Umbilical cord (tissue), 2 donors: ENCODE results near the gene ZNHIT3. TPM values are rescaled to one million over a fixed set of nuclear protein-coding genes. Genes with fewer than 3 reads are reported as not detected.

Experiments used
- DNase-seq: peaks from one replicate; pipeline ENCODE4 v3.0.0-alpha.2; 2015; ENCODE audit warnings: low spot score
- total RNA-seq: library from RNA; depleted of rRNA; stranded (reverse); fragments of >200 nt; gene quantifications from one replicate; pipeline ENCODE4 v1.2.3, GENCODE V29; 2014; ENCODE audit warnings: low replicate concordance; ENCODE audit not compliant: insufficient read depth

Gene ZNHIT3
- total RNA-seq, 1 donor from 2014 or later: 11.3 TPM

DNA sequence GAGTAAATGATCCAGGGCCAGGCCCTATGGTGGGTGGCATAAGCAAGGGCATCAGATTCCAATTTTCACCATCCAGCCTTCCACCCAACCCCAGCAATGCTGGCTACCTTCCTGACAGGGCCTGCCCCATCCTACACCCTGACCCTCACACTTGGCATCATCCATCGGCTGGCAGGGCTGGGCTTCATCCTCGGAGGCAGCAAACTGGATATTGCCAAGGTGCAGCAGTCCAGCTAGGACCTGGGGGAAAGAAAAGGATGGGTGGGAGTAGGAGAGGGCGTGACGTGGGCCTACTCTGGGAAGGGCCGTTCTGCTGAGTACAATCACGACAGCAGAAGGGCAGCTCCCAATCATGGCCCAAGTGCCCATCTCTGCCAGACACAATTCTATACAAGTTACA, 24.7 kb downstream of the ZNHIT3 start:
- DNase-seq: no peak

DNA sequence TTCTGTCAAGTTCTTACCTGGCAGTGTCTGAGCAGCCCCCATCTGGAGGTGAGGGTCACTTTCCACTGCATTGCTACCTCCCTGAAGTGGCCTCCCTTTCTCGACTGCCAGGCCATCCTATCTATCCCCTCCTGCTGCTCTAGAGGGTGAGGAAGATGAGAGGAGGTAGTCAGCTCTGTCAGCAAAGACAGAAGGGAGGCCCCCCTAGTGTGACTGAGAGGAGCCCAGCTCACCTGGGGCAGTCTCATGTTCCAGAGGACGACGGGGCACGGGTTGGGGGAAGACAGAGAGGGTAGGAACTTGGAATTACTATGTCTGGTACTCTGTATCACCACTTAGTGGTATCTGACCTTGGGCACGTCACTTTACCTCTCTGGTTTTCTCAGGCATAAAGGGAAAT, 26.2 kb downstream of the ZNHIT3 start:
- DNase-seq: no peak

DNA sequence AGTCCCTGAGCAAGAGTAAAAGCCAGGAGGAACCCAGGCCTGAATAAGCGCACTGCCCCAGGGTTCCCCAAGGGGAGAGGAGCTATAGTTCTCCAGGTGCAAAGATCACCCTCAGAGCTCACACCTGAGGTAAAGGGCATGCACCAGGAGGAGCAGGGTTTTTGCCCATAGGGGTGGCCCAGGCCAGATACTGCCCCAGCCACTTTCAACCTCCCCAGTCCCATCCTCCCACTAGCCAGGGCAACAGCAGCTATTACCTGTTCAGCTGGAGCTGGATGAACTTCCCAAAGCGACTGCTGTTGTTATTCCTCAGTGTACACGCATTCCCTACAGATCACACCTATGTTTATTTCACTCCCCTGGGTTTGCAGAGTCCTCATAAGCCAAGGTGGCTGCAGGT, 28.4 kb downstream of the ZNHIT3 start:
- DNase-seq: no peak

DNA sequence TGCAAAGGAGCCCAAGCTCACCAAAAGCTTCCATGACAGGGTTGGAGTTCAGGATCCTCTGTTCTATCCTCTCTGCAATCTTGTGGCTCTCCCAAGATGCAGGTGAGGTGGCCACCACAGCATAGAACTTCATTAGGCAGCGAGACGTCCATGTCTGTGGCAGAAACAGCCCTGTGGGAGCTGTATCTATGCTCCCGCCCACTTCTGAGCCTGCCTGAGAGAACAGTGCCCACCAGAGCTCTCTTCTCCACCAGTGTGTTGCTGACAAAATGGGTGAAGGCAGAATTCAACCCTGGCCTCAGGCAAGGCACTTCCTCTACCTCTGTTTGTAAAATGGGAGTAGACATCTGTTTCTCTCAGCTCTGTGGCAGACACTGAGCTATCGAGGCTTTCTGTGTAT, 29.4 kb downstream of the ZNHIT3 start:
- no peak for DNase-seq

DNA sequence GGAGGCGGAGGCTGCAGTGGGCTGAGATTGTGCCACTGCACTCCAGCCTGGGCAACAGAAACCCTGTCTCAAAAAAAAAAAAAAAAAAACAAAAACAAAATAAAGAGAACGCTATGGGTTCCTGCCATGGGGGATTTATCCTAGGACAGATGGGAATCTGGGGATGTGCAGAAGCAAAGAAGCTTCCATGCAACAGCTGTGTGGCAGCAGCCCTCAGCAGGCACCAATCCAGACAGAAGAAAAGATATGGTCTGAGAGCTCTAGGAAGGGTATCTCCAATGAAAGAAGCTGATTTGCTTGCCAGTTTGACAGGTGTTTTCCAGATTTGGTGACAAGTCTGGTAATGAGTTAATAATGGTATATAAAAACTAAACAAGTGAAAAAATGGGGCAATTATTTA, 36.6 kb downstream of the ZNHIT3 start:
- DNase-seq: no peak

DNA sequence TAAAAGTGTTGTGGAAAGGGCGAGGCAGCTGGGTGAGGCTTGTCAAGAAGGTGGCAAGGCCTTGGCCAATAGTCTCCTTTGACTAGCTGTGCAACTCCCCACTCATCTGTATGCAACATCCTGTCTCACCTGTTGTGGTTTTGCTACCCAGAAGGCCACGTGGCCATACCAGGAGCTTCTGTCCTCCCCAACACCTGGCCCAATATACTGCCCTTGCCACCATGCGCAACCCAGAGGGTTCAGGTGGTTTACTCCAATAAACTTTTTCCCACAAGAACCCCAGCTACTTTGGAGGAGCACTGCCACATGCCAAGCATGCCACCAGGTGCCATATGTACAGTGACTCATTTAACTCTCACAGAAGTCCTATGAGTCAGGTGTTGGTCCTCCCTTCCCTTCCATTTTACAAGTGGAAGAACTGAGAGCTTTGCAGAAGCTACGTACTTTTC, 38.0 kb downstream of the ZNHIT3 start:
- DNase-seq: no peak

DNA sequence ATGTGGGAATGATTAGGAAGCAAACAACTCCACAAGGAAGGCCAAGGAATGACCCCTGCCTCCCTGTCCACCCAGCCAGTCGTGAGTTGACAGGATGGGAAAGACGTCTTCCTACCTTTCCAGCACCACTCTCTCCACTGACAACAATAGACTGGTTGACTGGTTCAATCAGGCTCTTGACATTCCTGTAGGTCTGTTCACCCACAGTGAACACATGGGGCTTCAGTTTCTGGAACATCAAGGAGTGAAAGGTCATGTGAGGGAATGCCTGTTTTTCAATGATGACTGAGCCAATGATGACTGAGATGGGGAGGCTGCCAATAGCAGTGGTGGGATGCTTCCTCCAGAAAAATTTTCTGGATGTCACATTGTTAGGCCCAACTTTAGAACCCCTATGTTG, 38.6 kb downstream of the ZNHIT3 start:
- DNase-seq: no peak

DNA sequence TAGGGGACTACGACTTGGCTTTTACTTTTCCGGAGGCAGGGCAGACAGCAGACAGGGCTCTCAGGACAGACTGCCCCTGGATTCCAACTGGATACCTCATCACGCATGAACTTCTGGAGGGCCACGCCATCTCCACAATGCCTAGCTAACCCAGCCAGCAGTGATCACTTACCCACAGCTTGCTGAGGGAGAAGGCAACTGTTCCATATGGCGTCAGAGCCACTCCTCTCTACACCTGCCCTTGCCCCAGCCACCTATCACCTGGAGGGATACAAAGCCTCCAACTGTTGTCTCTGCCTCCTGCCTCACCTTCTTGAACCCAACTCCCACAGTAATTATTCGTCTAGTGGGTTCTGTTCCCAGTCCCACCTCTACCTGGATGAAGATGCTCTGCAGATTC, 39.4 kb downstream of the ZNHIT3 start:
- no peak for DNase-seq

DNA sequence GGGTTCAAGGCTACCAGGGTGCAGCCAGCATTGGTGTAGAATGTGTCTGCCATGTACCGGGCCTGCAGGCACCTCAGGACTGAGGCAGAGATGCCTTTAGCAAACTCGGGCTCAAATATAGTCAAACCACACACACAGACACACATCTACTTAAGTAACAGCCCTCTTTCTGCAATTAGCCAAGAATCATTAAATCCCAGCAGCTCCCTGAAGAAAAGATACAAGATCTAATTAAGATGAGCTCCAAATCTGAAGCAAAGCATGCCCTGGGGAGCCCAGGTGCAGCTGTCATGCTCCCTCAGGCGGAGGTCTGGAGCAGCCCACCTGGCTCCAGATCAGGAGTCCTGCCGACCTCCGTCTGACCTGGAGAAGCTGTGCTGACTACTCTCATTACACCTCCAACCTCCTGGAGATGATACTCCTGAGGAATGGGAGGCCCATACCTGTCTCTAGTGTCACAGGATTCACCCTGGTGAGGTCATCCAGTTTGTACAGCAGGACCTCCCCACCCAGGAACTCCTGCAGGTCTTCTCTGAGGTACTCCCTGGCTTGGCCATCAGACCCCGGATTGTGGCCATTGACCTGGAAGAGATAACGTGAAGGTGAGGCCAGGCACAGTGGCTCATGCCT, 41.3 kb downstream of the ZNHIT3 start:
- DNase-seq: no peak

DNA sequence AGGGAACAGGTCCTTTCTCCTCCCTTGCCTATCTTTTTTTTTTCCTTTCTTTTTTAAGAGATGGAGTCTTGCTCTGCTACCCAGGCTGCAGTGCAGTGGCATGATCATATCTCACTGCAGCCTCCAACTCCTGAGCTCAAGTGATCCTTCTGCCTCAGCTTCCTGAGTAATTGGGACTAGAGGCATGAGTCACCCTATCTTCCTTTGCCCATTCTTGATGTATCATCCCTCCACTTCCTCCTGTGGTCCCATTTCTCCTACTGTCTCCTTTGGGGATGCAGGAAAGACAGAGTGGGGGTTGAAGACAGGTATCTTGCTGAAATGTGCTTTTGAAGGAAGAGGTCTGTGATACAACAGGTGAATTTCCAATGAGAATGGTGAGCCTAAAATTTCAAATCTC, 42.6 kb downstream of the ZNHIT3 start:
- no peak for DNase-seq

DNA sequence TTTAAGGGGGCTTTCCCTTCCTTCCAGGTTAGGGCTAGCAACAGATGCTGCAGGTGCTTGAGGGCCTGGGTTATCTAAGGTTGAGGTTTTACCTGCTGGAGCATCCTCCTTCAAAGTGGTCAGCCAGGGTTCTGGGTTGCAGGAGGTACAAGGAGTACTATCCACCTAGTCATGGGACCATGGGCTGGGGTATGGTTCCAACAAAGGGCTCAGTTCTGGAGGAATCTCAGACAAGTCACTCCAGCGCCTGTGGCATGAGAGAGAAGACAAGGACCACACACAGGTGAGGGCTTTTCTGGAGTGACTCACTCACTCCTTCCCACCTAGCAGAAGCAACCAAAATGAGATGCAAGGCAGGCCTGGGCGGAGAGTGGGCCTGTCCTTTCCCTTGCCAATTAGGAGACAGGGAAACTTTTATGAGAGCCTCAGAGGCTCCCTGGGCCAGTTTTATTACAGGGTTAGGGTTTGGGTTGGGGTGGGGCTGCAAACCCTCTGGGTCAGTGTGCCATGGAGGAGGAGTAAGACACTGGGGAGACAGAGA, 46.0 kb downstream of the ZNHIT3 start:
- DNase-seq: no peak

DNA sequence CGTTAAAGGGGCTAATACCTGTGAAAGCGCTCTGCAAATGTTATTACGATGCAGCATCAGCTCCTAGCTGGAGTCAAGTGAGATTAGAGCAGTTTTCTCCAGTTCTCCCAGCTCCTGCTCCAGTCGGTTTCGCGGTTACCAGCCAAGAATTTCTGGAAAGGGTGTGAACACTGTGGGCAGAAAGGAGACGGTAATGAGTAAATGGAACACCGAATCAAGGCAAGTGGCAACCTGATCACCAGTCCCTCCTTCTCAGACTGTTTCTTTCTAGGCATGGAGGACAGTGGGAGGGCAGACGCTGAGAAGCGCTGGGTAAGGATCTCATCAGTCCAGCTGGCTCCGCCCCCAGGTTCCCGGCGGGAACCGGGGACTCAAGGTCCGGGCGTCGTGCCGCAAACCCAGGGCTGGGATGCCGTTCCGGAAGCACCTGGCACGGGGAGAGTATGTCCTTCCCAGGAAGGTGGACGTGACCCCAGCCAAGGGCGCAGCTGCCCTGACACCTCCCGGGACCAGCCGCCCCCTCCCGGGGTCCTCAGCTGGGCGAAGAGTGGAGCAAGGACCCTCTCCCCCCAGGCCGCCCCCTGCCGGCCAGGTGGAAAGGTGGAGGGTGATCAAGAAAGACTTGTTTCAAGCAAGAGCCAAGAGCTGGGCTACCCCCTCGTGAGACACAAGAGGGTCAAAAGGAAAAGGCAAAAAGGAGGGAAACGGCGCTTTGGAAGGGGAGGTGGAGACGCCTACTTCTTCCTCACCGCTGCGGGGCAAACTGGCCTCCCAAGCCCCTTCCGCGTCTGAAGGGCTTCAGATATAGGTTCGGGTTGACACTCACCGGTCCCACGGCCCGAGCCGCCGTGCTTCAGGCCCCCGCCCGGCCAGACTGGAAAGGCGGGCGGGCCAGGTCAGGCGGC, 47.7 kb downstream of the ZNHIT3 start:
- DNase-seq: peak; percentile 63

DNA sequence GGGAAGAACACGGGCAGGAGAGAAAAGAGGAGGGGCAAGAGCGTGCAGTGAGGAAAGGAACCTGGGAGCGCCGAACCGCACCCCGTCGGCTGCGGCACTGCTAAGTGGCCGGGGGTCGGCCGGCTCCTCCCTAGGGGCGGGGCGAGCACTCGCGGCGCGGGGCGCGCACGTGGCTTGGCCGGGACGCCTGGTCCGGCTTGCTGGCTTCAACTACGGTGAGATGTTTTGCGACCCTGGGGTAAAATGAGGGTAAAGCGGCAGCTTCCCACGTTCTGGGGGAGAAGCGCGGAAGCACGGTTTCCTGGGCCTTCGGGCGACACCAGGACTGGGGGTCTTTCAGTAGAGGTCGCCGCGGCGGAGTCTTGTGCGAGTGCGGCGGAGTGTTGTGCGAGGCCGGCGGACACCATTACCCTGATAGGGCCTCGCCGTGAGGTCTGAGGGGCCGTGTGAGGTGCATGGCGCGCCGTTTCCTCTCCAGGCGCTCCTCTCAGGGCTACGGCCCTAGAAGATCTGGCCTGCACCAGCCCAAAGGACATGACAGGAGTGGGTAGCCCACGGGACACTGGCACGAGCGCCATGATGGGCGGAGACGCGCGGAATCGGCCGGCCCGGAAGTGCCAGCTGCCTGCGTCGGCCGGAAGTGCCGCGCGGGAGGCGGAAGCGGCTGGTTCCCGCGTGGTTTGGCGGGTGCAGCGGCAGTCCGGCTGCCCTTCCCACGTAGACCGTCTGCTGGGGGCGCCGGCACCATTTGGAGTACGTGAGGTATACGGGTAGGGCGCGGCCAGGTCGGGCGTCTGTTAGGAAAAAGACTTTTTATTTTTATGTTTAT, 48.6 kb downstream of the ZNHIT3 start, which contains the start of the genes MYO19 and PIGW:
Gene MYO19 (minus strand): TSS at position 29 of the 829 bp plus-strand sequence. CDS start 2,330 bp downstream, outside the sequence.
Gene PIGW (plus strand): TSS at position 148 of the 829 bp plus-strand sequence. CDS start 2,115 bp downstream, outside the sequence.
- DNase-seq: peak; percentile 92

DNA sequence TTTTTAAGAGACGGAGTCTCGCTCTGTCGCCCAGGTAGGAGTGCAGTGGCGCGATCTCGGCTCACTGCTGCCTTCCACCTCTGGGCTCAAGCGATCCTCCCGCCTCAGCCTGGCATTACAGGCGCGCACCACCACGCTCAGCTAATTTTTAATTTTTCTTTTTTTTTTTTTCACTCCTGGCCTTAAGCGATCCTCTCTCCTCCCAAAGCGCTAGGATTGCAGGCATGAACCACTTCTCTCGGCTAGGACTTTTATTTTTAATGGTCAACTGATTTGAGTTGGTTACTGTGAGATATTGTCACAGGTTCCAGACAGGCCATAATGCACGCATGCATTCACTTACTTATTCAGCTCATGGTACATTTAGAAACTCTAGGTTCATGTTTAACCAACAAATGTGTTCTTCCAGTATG, 49.2 kb downstream of the ZNHIT3 start:
- no peak for DNase-seq

DNA sequence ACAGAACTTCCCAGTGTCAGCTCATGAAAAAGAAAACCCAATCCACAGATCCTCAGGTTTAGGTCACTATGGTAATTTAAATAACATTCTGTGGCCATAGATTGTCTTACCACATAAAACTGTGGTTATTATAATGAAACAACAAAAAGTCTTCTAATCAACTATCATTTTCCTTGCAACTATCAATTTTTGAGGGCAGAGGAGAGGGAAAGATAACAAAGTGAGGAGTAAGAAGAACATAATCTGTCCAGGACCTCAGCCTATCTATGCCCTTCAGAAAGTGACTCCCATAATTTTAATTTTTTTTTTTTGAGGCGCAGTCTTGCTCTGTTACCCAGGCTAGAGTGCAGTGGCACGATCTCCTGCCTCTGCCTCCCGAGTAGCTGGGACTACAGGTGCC, 54.2 kb downstream of the ZNHIT3 start:
- no peak for DNase-seq

DNA sequence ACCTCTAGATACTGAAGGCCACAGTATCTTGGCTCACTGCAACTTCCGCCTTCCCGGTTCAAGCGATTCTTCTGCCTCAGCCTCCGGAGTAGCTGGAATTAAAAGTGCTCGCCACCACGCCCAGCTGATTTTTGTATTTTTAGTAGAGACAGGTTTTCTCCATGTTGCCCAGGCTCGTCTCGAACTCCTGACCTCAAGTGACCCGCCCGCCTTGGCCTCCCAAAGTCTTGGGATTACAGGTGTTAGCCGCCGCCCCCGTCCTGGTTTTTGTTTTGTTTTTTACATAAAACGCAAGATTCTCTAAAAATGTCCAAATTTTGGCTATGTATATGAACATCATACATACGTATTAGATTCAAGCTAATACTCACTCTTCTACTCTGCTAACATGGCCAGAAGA, 56.3 kb downstream of the ZNHIT3 start:
- no peak for DNase-seq

DNA sequence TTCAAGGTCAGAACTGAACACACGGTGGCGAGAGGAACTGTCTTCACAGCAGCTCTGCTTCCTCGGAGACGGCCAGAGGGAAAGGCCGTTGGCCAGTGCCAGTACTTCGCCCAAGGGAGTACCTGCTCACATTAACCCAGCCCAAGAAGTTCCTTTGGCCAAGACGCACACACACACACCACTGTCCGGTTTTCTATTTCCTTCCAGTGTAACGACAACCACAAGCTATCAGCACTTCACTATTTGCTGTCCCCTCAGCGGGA, 57.5 kb downstream of the ZNHIT3 start:
- DNase-seq: peak; percentile 50

DNA sequence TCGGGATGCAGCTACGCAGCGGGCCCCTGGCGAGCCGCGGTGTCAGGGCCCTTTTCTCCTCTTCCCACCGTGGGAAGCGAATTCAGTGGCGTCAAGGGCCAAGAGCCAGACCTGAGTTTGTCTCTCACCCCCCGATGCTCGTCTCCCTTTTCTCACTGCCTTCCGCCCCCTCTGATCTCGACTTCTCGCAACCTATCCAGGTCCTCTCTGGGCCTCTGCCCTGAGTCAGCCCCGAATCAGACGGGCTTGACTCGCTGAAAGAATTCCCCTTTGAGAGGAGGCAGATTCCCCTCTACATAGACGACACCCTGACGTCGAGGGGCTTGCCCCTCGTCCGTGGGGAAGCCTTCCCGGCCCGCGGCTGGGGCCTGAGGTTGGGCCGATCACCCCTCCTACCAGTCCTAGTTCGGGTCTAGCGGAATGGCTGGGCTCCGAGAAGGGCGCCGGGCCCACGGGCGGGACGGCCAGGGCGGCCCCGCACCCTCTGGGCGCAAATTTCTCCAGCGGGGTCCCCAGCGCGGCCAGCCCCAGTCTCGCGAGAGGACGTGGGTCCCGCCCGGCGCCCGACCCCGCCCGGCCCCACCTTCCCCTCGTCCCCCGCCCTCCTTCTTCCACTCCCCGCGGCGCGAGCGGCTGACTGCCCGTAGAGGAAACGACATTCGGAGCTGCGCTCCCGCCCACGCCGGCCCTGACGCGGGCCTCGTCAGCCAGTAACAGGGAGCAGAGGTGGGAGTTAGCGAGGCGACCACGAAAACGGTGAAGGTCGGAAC, 58.0 kb downstream of the ZNHIT3 start, which contains the start of gene GGNBP2:
Gene GGNBP2 (plus strand): TSS at position 613 of the 770 bp plus-strand sequence. CDS start 806 bp downstream, outside the sequence.
- DNase-seq: peak; percentile 96

DNA sequence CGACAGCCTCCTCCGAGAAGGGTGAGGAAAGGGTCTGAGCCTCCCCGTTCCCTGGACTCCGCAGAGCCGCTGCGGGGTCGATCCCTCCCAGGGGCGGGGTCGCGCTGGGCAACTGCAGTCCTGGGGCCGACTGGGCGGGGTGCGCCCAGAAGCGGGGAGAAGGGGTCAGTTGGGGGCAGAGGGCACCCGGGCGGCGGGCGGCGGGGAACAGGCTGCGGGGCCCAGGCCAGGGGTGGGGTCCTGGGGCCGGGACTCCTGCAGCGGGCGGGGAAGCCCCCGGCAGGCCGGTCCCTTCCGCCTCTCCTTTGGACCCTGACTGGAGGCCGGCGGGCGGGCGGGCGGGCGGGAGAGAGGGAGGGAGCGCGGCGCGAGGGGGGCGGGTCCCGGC, 58.6 kb downstream of the ZNHIT3 start:
- no peak for DNase-seq
